Activated CD4-positive, alpha-beta memory T cell treated with anti-CD3 and anti-CD28 coated beads for 36 hours (primary cell): ENCODE results near the gene SH3BP5L. TPM values are rescaled to one million over a fixed set of nuclear protein-coding genes. Genes with fewer than 3 reads are reported as not detected.

ENCODE experiments used
- CTCF ChIA-PET: fragments of 350-600 bp; sonication (Branson Sonifier 250); formaldehyde crosslinking; loops from one replicate; lab custom pipeline; 2021; ENCODE audit warnings: antibody characterized with exemption, inconsistent platforms; lab: Charles Lee
- POLR2A ChIA-PET: fragments of 350-600 bp; sonication (Branson Sonifier 250); formaldehyde crosslinking; loops from one replicate; lab custom pipeline; 2021; ENCODE audit warnings: antibody characterized with exemption; lab: Charles Lee
- DNase-seq: peaks from one replicate; pipeline ENCODE4 v3.0.0-alpha.2; 2020
- H3K27ac Mint-ChIP-seq: one replicate; pipeline ENCODE4 v1.8.0; 2021; ENCODE audit warnings: mixed read lengths
- H3K27me3 Mint-ChIP-seq: one replicate; pipeline ENCODE4 v1.8.0; 2021; ENCODE audit warnings: mixed read lengths
- H3K36me3 Mint-ChIP-seq: one replicate; pipeline ENCODE4 v1.8.0; 2021; ENCODE audit warnings: mixed read lengths
- H3K4me1 Mint-ChIP-seq: one replicate; pipeline ENCODE4 v1.8.0; 2021; ENCODE audit warnings: low read depth, mixed read lengths
- H3K4me3 Mint-ChIP-seq: one replicate; pipeline ENCODE4 v1.8.0; 2021; ENCODE audit warnings: mild to moderate bottlenecking, mixed read lengths
- H3K9me3 Mint-ChIP-seq: one replicate; pipeline ENCODE4 v1.8.0; 2021; ENCODE audit warnings: mixed read lengths
- intact Hi-C: fragments of 100-400 bp; cut with micrococcal nuclease; formaldehyde crosslinking; loops from one replicate; pipeline ENCODE4 v1.15.1; 2023
- total RNA-seq, 2 experiments: library from RNA; stranded (reverse); gene quantifications; one replicate each; pipeline ENCODE4 v1.2.3, GENCODE V29; 2021

Gene SH3BP5L
- total RNA-seq, 2 experiments from 2014 or later: 19.7 to 19.9 TPM

- Mint-ChIP-seq H3K4me3 (no peak overlapping the region), H3K9me3 (no peaks in the 10 kb centered on the region), H3K27me3 (no peaks in the 10 kb centered on the region), H3K36me3 (peaks cover 34% of the 10 kb centered on the region), H3K4me1 (peaks cover 2% of the 10 kb centered on the region), H3K27ac (no peak overlapping the region)
- ChIA-PET CTCF (interaction anchor here (1.2 kb wide), 1 partner anchor 8 kb away, joined by 3 read pairs; no protein-coding TSS in a partner anchor), POLR2A (interaction anchor here (0.7 kb wide), 1 partner anchor 13 kb away, joined by 4 read pairs; the partner anchor contains the start of gene ZNF672)
- intact Hi-C loops: no loop called here
- no peak for DNase-seq
Observed at GRCh38 chr1:248850536-248851251, 25.0 kb upstream of the SH3BP5L start.

DNA sequence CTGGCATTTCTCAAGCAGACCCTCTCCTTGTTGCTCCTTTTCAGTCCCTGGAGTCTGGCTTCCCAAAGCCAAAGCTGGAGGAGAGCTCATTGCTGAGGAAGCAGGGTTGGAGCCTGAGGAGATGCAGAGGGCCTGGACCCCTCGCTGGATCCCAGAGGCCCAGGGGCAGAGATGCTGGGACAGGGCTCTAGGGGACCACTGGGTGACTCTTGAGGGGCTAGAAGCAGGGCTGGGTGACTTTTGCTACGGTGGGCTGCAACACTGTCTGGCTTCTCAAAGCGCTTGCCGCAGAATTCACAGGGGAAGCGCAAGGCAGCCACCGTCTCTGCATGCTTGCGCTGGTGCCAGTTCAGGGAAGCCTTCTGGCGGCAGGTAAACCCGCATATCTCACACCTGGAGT lies 24.4 kb upstream of the SH3BP5L start:
- Mint-ChIP-seq H3K4me3 (no peak overlapping the region), H3K9me3 (no peaks in the 10 kb centered on the region), H3K27me3 (no peaks in the 10 kb centered on the region), H3K36me3 (peaks cover 34% of the 10 kb centered on the region), H3K27ac (no peak overlapping the region), H3K4me1 (no peaks in the 10 kb centered on the region)
- ChIA-PET CTCF (no interaction called here), POLR2A (interaction anchor here (0.6 kb wide), 1 partner anchor 28 kb away, joined by 3 read pairs; no protein-coding TSS in a partner anchor)
- DNase-seq: no peak
- intact Hi-C loops: no loop called here

DNA sequence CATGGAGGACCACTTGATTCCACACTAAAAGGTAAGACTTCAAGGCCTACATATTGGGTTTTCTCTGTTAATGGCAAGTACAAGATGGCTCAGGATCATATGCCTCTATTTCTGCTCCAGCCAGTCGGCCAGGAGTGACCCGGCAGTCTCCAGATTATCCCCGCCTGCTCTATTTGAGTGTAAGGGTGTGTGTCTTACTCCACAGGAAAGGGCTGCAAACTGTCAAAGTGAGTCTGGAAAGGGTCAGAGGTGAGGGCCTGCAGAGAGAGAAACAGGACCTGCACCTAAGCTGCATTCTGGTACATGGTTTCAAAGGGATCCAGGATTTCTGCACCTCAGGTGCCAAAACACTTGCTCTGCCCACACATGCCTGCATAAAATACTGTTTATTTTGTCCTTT lies 23.9 kb upstream of the SH3BP5L start:
- H3K4me1 Mint-ChIP-seq: no peaks in the 10 kb centered on the region
- no peaks in the 10 kb centered on the region for H3K27me3 Mint-ChIP-seq
- intact Hi-C loops: no loop called here
- POLR2A ChIA-PET: interaction anchor here (0.6 kb wide), 1 partner anchor 27 kb away, joined by 3 read pairs; no protein-coding TSS in a partner anchor
- H3K36me3 Mint-ChIP-seq: peaks cover 30% of the 10 kb centered on the region
- no peak for DNase-seq
- no peak overlapping the region for H3K27ac Mint-ChIP-seq
- no peak overlapping the region for H3K4me3 Mint-ChIP-seq
- no peaks in the 10 kb centered on the region for H3K9me3 Mint-ChIP-seq
- CTCF ChIA-PET: no interaction called here

DNA sequence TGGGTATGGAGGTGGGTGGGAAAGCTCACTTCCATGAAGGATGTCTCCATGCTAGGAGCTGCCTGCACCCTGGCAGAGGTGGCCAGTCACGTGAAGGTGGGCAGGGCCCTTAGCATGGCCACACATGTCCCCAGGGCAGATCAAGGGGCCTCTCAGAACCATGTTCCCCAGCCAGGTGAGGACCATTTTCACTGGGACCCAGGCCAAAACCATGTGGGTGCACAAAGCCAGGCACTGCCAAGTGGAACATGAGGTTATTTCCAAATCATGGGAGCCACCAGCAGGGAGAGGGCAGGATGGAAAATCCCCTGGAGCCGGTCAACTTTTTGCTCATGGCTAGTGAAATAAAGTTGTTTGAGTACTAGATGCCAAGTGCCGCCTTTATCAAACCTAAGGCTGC lies 23.4 kb upstream of the SH3BP5L start:
- Mint-ChIP-seq H3K36me3 (peaks cover 30% of the 10 kb centered on the region), H3K27me3 (no peaks in the 10 kb centered on the region), H3K27ac (no peak overlapping the region), H3K4me1 (no peaks in the 10 kb centered on the region), H3K9me3 (no peaks in the 10 kb centered on the region), H3K4me3 (no peak overlapping the region)
- no peak for DNase-seq
- ChIA-PET POLR2A (no interaction called here), CTCF (no interaction called here)
- intact Hi-C loops: no loop called here

DNA sequence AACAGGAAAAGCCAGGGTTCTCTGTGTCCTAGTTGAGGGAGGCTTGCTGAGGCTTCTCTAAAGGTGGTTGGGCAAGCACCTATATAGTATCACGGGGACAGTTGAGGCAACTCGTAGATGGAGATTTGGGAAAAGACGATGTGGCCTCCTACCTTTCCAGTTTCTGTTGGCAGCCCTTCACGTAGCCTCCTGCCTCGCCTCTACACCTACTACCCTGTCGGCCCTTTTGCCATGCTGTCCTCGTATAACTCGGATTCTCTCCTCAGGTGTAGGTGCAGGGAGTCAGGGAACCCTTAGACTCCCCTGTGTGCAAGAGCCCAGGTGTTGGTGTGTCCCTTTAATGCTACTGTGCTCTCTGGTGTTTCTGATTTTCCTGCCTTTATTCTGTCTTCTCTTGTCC lies 22.9 kb upstream of the SH3BP5L start:
- intact Hi-C loops: no loop called here
- no peaks in the 10 kb centered on the region for H3K4me1 Mint-ChIP-seq
- no peak overlapping the region for H3K4me3 Mint-ChIP-seq
- H3K27ac Mint-ChIP-seq: no peak overlapping the region
- no peak for DNase-seq
- H3K9me3 Mint-ChIP-seq: no peaks in the 10 kb centered on the region
- peaks cover 27% of the 10 kb centered on the region for H3K36me3 Mint-ChIP-seq
- ChIA-PET POLR2A (no interaction called here), CTCF (no interaction called here)
- H3K27me3 Mint-ChIP-seq: no peaks in the 10 kb centered on the region

DNA sequence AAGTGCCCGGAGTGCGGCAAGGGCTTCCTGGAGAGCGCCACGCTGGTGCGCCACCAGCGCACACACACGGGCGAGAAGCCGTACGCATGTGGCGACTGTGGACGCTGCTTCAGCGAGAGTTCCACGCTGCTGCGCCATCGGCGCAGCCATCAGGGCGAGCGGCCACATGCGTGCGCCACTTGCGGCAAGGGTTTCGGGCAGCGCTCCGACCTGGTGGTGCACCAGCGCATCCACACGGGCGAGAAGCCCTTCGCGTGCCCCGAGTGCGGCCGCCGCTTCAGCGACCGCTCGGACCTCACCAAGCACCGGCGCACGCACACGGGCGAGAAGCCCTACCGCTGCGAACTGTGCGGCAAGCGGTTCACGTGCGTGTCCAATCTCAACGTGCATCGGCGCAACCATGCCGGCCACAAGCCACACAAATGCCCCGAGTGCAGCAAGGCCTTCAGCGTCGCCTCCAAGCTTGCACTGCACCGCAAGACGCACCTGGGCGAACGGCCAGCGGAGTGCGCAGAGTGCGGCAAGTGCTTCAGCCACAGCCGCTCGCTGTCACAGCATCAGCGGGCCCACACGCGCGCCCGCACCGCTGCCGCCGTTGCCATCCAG lies 22.3 kb upstream of the SH3BP5L start:
- ChIA-PET POLR2A (no interaction called here), CTCF (interaction anchor here (0.7 kb wide), 1 partner anchor 11 kb away, joined by 3 read pairs; the partner anchor contains the start of gene ZNF692)
- no peaks in the 10 kb centered on the region for H3K4me1 Mint-ChIP-seq
- no peak overlapping the region for H3K27ac Mint-ChIP-seq
- intact Hi-C loops: no loop called here
- no peak overlapping the region for H3K4me3 Mint-ChIP-seq
- H3K27me3 Mint-ChIP-seq: no peaks in the 10 kb centered on the region
- H3K36me3 Mint-ChIP-seq: peaks cover 27% of the 10 kb centered on the region
- DNase-seq: no peak
- H3K9me3 Mint-ChIP-seq: no peaks in the 10 kb centered on the region

DNA sequence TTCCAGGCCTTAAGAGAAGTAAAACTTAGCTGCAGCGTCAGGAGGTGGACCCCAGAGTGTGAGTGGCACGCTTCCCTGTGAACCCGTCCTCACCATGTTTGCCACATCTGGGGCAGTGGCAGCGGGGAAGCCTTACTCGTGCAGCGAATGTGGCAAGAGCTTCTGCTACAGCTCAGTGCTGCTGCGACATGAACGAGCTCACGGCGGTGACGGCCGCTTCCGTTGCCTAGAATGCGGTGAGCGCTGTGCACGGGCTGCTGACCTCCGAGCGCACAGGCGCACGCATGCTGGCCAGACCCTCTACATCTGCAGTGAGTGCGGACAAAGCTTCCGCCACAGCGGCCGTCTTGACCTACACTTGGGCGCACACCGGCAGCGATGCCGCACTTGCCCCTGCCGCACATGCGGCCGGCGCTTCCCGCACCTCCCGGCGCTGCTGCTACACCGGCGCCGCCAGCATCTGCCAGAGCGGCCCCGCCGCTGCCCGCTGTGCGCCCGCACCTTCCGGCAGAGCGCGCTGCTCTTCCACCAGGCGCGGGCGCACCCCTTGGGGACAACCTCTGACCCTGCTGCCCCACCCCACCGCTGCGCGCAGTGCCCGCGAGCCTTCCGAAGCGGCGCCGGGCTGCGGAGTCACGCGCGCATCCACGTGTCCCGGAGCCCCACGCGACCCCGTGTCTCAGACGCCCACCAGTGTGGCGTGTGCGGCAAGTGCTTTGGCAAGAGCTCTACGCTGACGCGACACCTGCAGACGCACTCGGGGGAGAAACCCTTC lies 21.7 kb upstream of the SH3BP5L start:
- intact Hi-C loops: no loop called here
- no peak overlapping the region for H3K27ac Mint-ChIP-seq
- no peaks in the 10 kb centered on the region for H3K9me3 Mint-ChIP-seq
- ChIA-PET POLR2A (no interaction called here), CTCF (interaction anchor here (0.7 kb wide), 1 partner anchor 11 kb away, joined by 3 read pairs; the partner anchor contains the start of gene ZNF692)
- H3K4me1 Mint-ChIP-seq: no peaks in the 10 kb centered on the region
- H3K4me3 Mint-ChIP-seq: no peak overlapping the region
- DNase-seq: no peak
- H3K36me3 Mint-ChIP-seq: peaks cover 27% of the 10 kb centered on the region
- H3K27me3 Mint-ChIP-seq: no peaks in the 10 kb centered on the region

GRCh38 chr1:248844526-248844925 lies 18.8 kb upstream of the SH3BP5L start:
- POLR2A ChIA-PET: interaction anchor here (1.0 kb wide), 1 partner anchor 14 kb away, joined by 3 read pairs; the partner anchor contains the start of gene ZNF692
- no peak for DNase-seq
- peaks cover 25% of the 10 kb centered on the region for H3K36me3 Mint-ChIP-seq
- H3K9me3 Mint-ChIP-seq: no peaks in the 10 kb centered on the region
- H3K27me3 Mint-ChIP-seq: no peaks in the 10 kb centered on the region
- intact Hi-C loops: no loop called here
- H3K4me1 Mint-ChIP-seq: peaks cover 23% of the 10 kb centered on the region
- CTCF ChIA-PET: no interaction called here
- no peak overlapping the region for H3K4me3 Mint-ChIP-seq
- H3K27ac Mint-ChIP-seq: no peak overlapping the region

GRCh38 chr1:248843687-248844086 lies 18.0 kb upstream of the SH3BP5L start:
- ChIA-PET CTCF (no interaction called here), POLR2A (no interaction called here)
- Mint-ChIP-seq H3K4me3 (no peak overlapping the region), H3K27ac (no peak overlapping the region), H3K27me3 (no peaks in the 10 kb centered on the region), H3K4me1 (peaks cover 25% of the 10 kb centered on the region), H3K36me3 (peaks cover 21% of the 10 kb centered on the region), H3K9me3 (no peaks in the 10 kb centered on the region)
- intact Hi-C loops: no loop called here
- no peak for DNase-seq

DNA sequence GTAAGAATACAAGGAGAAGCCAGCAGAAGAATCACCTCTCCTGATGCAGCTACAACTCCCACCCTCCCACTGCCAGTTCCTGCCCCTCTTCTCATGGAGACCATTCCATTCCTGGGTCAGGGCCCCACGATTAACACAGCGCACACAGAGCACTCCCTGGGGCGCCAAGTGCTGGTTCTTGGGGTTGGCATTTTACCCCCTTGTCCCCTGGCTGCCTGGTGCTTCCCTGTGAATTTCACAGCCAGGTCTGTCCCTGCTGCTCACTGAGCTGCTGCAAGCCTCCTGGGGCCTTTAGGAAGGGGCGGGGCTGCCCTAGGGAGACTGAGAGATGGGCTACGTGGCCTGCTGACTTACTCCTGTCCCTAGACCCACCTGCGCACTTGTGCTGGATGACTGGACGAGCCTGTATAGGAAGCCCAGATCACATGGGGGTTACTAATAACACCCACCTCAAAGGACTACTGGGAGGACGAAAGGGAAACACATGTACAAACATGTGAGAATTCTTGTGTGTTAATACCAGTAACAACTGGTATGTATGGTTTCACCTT lies 17.1 kb upstream of the SH3BP5L start:
- intact Hi-C loops: no loop called here
- Mint-ChIP-seq H3K36me3 (peaks cover 17% of the 10 kb centered on the region), H3K27me3 (no peaks in the 10 kb centered on the region), H3K9me3 (no peaks in the 10 kb centered on the region), H3K4me3 (no peak overlapping the region), H3K4me1 (peaks cover 25% of the 10 kb centered on the region), H3K27ac (no peak overlapping the region)
- peak; percentile 13 for DNase-seq
- ChIA-PET POLR2A (no interaction called here), CTCF (interaction anchor here (0.9 to 2.2 kb wide), 3 partner anchors 8 to 66 kb away, joined by 3 to 17 read pairs (median 4); partner anchors contain the start of gene ZNF692)

GRCh38 chr1:248841702-248842395 lies 16.1 kb upstream of the SH3BP5L start:
- ChIA-PET POLR2A (interaction anchor here (1.2 kb wide), 1 partner anchor 12 kb away, joined by 3 read pairs; no protein-coding TSS in a partner anchor), CTCF (interaction anchor here (0.8 to 2.2 kb wide), 8 partner anchors 9 to 85 kb away, joined by 3 to 17 read pairs (median 4); partner anchors contain the start of gene ZNF692)
- peaks cover 27% of the 10 kb centered on the region for H3K4me1 Mint-ChIP-seq
- H3K9me3 Mint-ChIP-seq: no peaks in the 10 kb centered on the region
- DNase-seq: peak; percentile 52
- no peak overlapping the region for H3K4me3 Mint-ChIP-seq
- intact Hi-C loops: no loop called here
- H3K36me3 Mint-ChIP-seq: peaks cover 14% of the 10 kb centered on the region
- no peaks in the 10 kb centered on the region for H3K27me3 Mint-ChIP-seq
- H3K27ac Mint-ChIP-seq: no peak overlapping the region
